ENCODE results near the gene NCDN.
"Not testable (repeated sequence)": the region's sequence is repeated elsewhere in the genome, so short reads cannot be mapped to it uniquely, and the experiment has no call there.

Gene NCDN

GRCh38 chr1:35575416-35575958 lies 17.9 kb downstream of the NCDN start:
- H3K9me3 ChIP-seq (ENCODE audit: control insufficient read depth, low read length), result no peaks in the 10 kb centered on the region

GRCh38 chr1:35576061-35576765 lies 18.6 kb downstream of the NCDN start:
- H3K9ac ChIP-seq (ENCODE audit: low read length), result no peak overlapping the region
- peaks cover 72% of the 10 kb centered on the region for H3K27me3 ChIP-seq (ENCODE audit: control insufficient read depth, insufficient read depth, low read length)
- no peaks in the 10 kb centered on the region for H3K9me3 ChIP-seq (ENCODE audit: control insufficient read depth, low read length)
- H3K36me3 ChIP-seq (ENCODE audit: control insufficient read depth, insufficient read depth, low read length), result no peaks in the 10 kb centered on the region
- H3K4me1 ChIP-seq (ENCODE audit: control insufficient read depth, insufficient read depth, low read length), result peaks cover 37% of the 10 kb centered on the region
- no peak overlapping the region for H3K4me3 ChIP-seq (ENCODE audit: low read length)

More at GRCh38 chr1:35575416-35575958, 17.9 kb downstream of the NCDN start:
- Histone ChIP-seq H3K4me3 (ENCODE audit: low read length) (no peak overlapping the region), H3K9ac (ENCODE audit: low read length) (no peak overlapping the region), H3K36me3 (ENCODE audit: control insufficient read depth, insufficient read depth, low read length) (no peaks in the 10 kb centered on the region), H3K4me1 (ENCODE audit: control insufficient read depth, insufficient read depth, low read length) (peaks cover 37% of the 10 kb centered on the region), H3K27me3 (ENCODE audit: control insufficient read depth, insufficient read depth, low read length) (peaks cover 76% of the 10 kb centered on the region)

GRCh38 chr1:35576766-35577070 lies 19.1 kb downstream of the NCDN start:
- H3K4me1 ChIP-seq (ENCODE audit: control insufficient read depth, insufficient read depth, low read length), result peaks cover 37% of the 10 kb centered on the region
- peaks cover 67% of the 10 kb centered on the region for H3K27me3 ChIP-seq (ENCODE audit: control insufficient read depth, insufficient read depth, low read length)
- H3K4me3 ChIP-seq (ENCODE audit: low read length); H3K36me3 ChIP-seq (ENCODE audit: control insufficient read depth, insufficient read depth, low read length); H3K9ac ChIP-seq (ENCODE audit: low read length); H3K9me3 ChIP-seq (ENCODE audit: control insufficient read depth, low read length): not testable (repeated sequence)

- Histone ChIP-seq H3K36me3 (ENCODE audit: control insufficient read depth, insufficient read depth, low read length) (no peaks in the 10 kb centered on the region), H3K9ac (ENCODE audit: low read length) (peak overlapping the region; percentile 51), H3K9me3 (ENCODE audit: control insufficient read depth, low read length) (no peaks in the 10 kb centered on the region), H3K4me3 (ENCODE audit: low read length) (peak overlapping the region; percentile 10), H3K27me3 (ENCODE audit: control insufficient read depth, insufficient read depth, low read length) (peaks cover 61% of the 10 kb centered on the region), H3K4me1 (ENCODE audit: control insufficient read depth, insufficient read depth, low read length) (peaks cover 37% of the 10 kb centered on the region)
Observed at GRCh38 chr1:35577071-35577998, 19.7 kb downstream of the NCDN start.

GRCh38 chr1:35580949-35581388 lies 23.4 kb downstream of the NCDN start:
- peaks cover 26% of the 10 kb centered on the region for H3K27me3 ChIP-seq (ENCODE audit: control insufficient read depth, insufficient read depth, low read length)
- H3K36me3 ChIP-seq (ENCODE audit: control insufficient read depth, insufficient read depth, low read length), result no peaks in the 10 kb centered on the region
- H3K9ac ChIP-seq (ENCODE audit: low read length), result no peak overlapping the region
- peaks cover 13% of the 10 kb centered on the region for H3K4me1 ChIP-seq (ENCODE audit: control insufficient read depth, insufficient read depth, low read length)
- no peak overlapping the region for H3K4me3 ChIP-seq (ENCODE audit: low read length)
- no peaks in the 10 kb centered on the region for H3K9me3 ChIP-seq (ENCODE audit: control insufficient read depth, low read length)

- H3K27me3 ChIP-seq (ENCODE audit: control insufficient read depth, insufficient read depth, low read length), result peaks cover 20% of the 10 kb centered on the region
- not testable (repeated sequence) for H3K9ac ChIP-seq (ENCODE audit: low read length)
Observed at GRCh38 chr1:35581621-35582020, 24.0 kb downstream of the NCDN start.

GRCh38 chr1:35585281-35585680 lies 27.7 kb downstream of the NCDN start:
- Histone ChIP-seq H3K9me3 (ENCODE audit: control insufficient read depth, low read length) (no peaks in the 10 kb centered on the region), H3K4me1 (ENCODE audit: control insufficient read depth, insufficient read depth, low read length) (no peaks in the 10 kb centered on the region), H3K36me3 (ENCODE audit: control insufficient read depth, insufficient read depth, low read length) (no peaks in the 10 kb centered on the region), H3K9ac (ENCODE audit: low read length) (no peak overlapping the region), H3K4me3 (ENCODE audit: low read length) (no peak overlapping the region), H3K27me3 (ENCODE audit: control insufficient read depth, insufficient read depth, low read length) (no peaks in the 10 kb centered on the region)

More at GRCh38 chr1:35581621-35582020, 24.0 kb downstream of the NCDN start:
- not testable (repeated sequence) for H3K4me3 ChIP-seq (ENCODE audit: low read length); H3K36me3 ChIP-seq (ENCODE audit: control insufficient read depth, insufficient read depth, low read length); H3K9me3 ChIP-seq (ENCODE audit: control insufficient read depth, low read length)
- peaks cover 13% of the 10 kb centered on the region for H3K4me1 ChIP-seq (ENCODE audit: control insufficient read depth, insufficient read depth, low read length)

- H3K4me1 ChIP-seq (ENCODE audit: control insufficient read depth, insufficient read depth, low read length), result not testable (repeated sequence)
Observed at GRCh38 chr1:35585805-35586204, 28.2 kb downstream of the NCDN start.

GRCh38 chr1:35586808-35587207 lies 29.2 kb downstream of the NCDN start:
- Histone ChIP-seq H3K4me1 (ENCODE audit: control insufficient read depth, insufficient read depth, low read length) (no peaks in the 10 kb centered on the region), H3K36me3 (ENCODE audit: control insufficient read depth, insufficient read depth, low read length) (no peaks in the 10 kb centered on the region), H3K9me3 (ENCODE audit: control insufficient read depth, low read length) (no peaks in the 10 kb centered on the region), H3K27me3 (ENCODE audit: control insufficient read depth, insufficient read depth, low read length) (no peaks in the 10 kb centered on the region), H3K4me3 (ENCODE audit: low read length) (no peak overlapping the region), H3K9ac (ENCODE audit: low read length) (no peak overlapping the region)

More at GRCh38 chr1:35585805-35586204, 28.2 kb downstream of the NCDN start:
- not testable (repeated sequence) for H3K36me3 ChIP-seq (ENCODE audit: control insufficient read depth, insufficient read depth, low read length); H3K4me3 ChIP-seq (ENCODE audit: low read length); H3K27me3 ChIP-seq (ENCODE audit: control insufficient read depth, insufficient read depth, low read length); H3K9me3 ChIP-seq (ENCODE audit: control insufficient read depth, low read length); H3K9ac ChIP-seq (ENCODE audit: low read length)

GRCh38 chr1:35587736-35588135 lies 30.1 kb downstream of the NCDN start:
- Histone ChIP-seq H3K9me3 (ENCODE audit: control insufficient read depth, low read length) (no peaks in the 10 kb centered on the region), H3K4me1 (ENCODE audit: control insufficient read depth, insufficient read depth, low read length) (no peaks in the 10 kb centered on the region), H3K9ac (ENCODE audit: low read length) (no peak overlapping the region), H3K4me3 (ENCODE audit: low read length) (no peak overlapping the region), H3K36me3 (ENCODE audit: control insufficient read depth, insufficient read depth, low read length) (no peaks in the 10 kb centered on the region), H3K27me3 (ENCODE audit: control insufficient read depth, insufficient read depth, low read length) (no peaks in the 10 kb centered on the region)

GRCh38 chr1:35588197-35588910 lies 30.8 kb downstream of the NCDN start:
- H3K4me1 ChIP-seq (ENCODE audit: control insufficient read depth, insufficient read depth, low read length), result no peaks in the 10 kb centered on the region
- H3K9me3 ChIP-seq (ENCODE audit: control insufficient read depth, low read length), result no peaks in the 10 kb centered on the region
- no peaks in the 10 kb centered on the region for H3K27me3 ChIP-seq (ENCODE audit: control insufficient read depth, insufficient read depth, low read length)
- no peaks in the 10 kb centered on the region for H3K36me3 ChIP-seq (ENCODE audit: control insufficient read depth, insufficient read depth, low read length)
- no peak overlapping the region for H3K9ac ChIP-seq (ENCODE audit: low read length)
- no peak overlapping the region for H3K4me3 ChIP-seq (ENCODE audit: low read length)
